Adrenal gland (tissue), 12 donors: ENCODE results near the gene HEPHL1. TPM values are rescaled to one million over a fixed set of nuclear protein-coding genes. Genes with fewer than 3 reads are reported as not detected.

Source experiments
- DNase-seq, 7 donors: peaks; one replicate each; pipeline ENCODE4 v3.0.0-alpha.2; 2019 to 2020
- H3K27ac ChIP-seq, 5 donors: fragments of 200-600 bp; sonication (generic) in 4 of 5; 1 replicate in 3 of 5; 2 replicates in 2 of 5; pipeline versions ENCODE4 v1.5.1 to v1.8.0; 2016 to 2020; ENCODE audit warnings: mild to moderate bottlenecking in 1 of 5
- H3K27me3 ChIP-seq: fragments of 200-600 bp; 2 replicates; pipeline ENCODE4 v1.8.0; 2021
- H3K36me3 ChIP-seq, 2 donors: fragments of 200-600 bp; replicated peaks in 1 of 2; 1 replicate in 1 of 2; 2 replicates in 1 of 2; pipeline versions ENCODE4 v1.5.1 to v1.8.0; 2018 to 2022
- H3K4me1 ChIP-seq, 2 donors: fragments of 200-600 bp; replicated peaks in 1 of 2; 1 replicate in 1 of 2; 2 replicates in 1 of 2; pipeline versions ENCODE4 v1.5.1 to v1.8.0; 2018 to 2021
- H3K4me3 ChIP-seq, 4 donors: fragments of 200-600 bp; sonication (generic) in 3 of 4; one replicate each; pipeline ENCODE4 v1.5.1; 2016 to 2018
- H3K9me3 ChIP-seq, 3 donors: fragments of 200-600 bp; sonication (generic) in 1 of 3; replicated peaks in 1 of 3; 1 replicate in 2 of 3; 2 replicates in 1 of 3; pipeline versions ENCODE4 v1.5.1 to v1.8.0; 2016 to 2021
- CTCF ChIP-seq, 6 experiments: fragments of 450-650 bp in 4 of 6; fragments of 200-600 bp in 2 of 6; sonication (generic) in 1 of 6; IDR thresholded peaks; 1 replicate in 5 of 6; 2 replicates in 1 of 6; pipeline versions ENCODE4 v1.5.1 to v1.8.0; 2016 to 2021; ENCODE audit warnings: antibody characterized with exemption in 6 of 6, mild to moderate bottlenecking in 2 of 6, moderate library complexity in 1 of 6
- POLR2A ChIP-seq, 2 donors: fragments of 450-650 bp; IDR thresholded peaks; one replicate each; pipeline ENCODE4 v1.6.1; 2017; ENCODE audit warnings: antibody characterized with exemption in 2 of 2, mild to moderate bottlenecking in 2 of 2, moderate library complexity in 1 of 2
- WGBS, 4 donors: extraction: QIAGEN DNeasy Blood & Tissue Kit in 2 of 4; methylation state at CpG; one replicate each; pipeline versions ENCODE4 v1.1.5 to v1.1.7; 2013 to 2017; 5-methylcytosine and 5-hydroxymethylcytosine counted together
- intact Hi-C, 2 donors: fragments of 100-400 bp; cut with DNase I; formaldehyde crosslinking; loops; one replicate each; pipeline versions ENCODE4 v1.14.1 to v1.15.0; 2022 to 2023
- polyA plus RNA-seq, 3 donors: library from polyadenylated mRNA; stranded (reverse); fragments of 200-250 nt in 2 of 3; fragments of 350-450 nt in 1 of 3; fragmentation: Illumina TruSeq in 1 of 3; extraction: RNeasy Lipid Tissue Mini Kit (QIAGEN cat#74804) in 1 of 3; gene quantifications; one replicate each; pipeline ENCODE4 v1.2.3, GENCODE V29; 2013 to 2014
- total RNA-seq, 9 donors: library from RNA; depleted of rRNA in 4 of 9; stranded (reverse); fragments of >200 nt in 4 of 9; fragments of 120-200 nt in 1 of 9; fragmentation: NEBNext Ultra II Directional in 1 of 9; extraction: Animal tissue kit (Norgen Biotek cat#: 25700) in 1 of 9; gene quantifications; one replicate each; pipeline versions ENCODE4 v1.1.0 to v1.2.4, GENCODE V29; 2013 to 2023
- donor health status: healthy with polysubstance abuse.
- donor health status: Bipolar disorder and iron deficiency.
- donor health status: DM: yes; HTN: yes; CAD: no.
- donor health status: DM: no; HTN: no; CAD: no.
- donor health status: DM: no; HTN: no; CAD: no.
- donor health status: DM: yes; HTN: yes; CAD: no.

The HEPHL1 gene
- total and polyA plus RNA-seq, 12 donors = 0.06 TPM; not detected in 11

GRCh38 chr11:94011478-94011877 lies 9.7 kb upstream of the HEPHL1 start:
- no peaks in the 10 kb centered on the region for H3K4me1 ChIP-seq
- no peaks in the 10 kb centered on the region for H3K27me3 ChIP-seq
- no peak for TF ChIP-seq CTCF (IDR thresholded peaks at IDR 0.05)
- no peak for TF ChIP-seq POLR2A (IDR thresholded peaks at IDR 0.05)
- no peaks in the 10 kb centered on the region for H3K9me3 ChIP-seq
- H3K27ac ChIP-seq = no peak overlapping the region
- H3K4me3 ChIP-seq = no peak overlapping the region
- no peaks in the 10 kb centered on the region for H3K36me3 ChIP-seq
- WGBS, 4 donors = 73 to 87% (median 83%) methylated on average over 3 of the region's 3 CpGs
- no peak for DNase-seq
- intact Hi-C loops = no loop called here

- H3K27me3 ChIP-seq = no peaks in the 10 kb centered on the region
- no peaks in the 10 kb centered on the region for H3K4me1 ChIP-seq
- no peak for DNase-seq
- intact Hi-C loops = no loop called here
- H3K9me3 ChIP-seq = no peaks in the 10 kb centered on the region
- TF ChIP-seq POLR2A (IDR thresholded peaks at IDR 0.05) (no peak), CTCF (IDR thresholded peaks at IDR 0.05) (no peak)
- H3K4me3 ChIP-seq = no peak overlapping the region
- H3K27ac ChIP-seq = no peak overlapping the region
- H3K36me3 ChIP-seq = no peaks in the 10 kb centered on the region
Observed at GRCh38 chr11:94017446-94017845, 3.7 kb upstream of the HEPHL1 start.

GRCh38 chr11:94018721-94019120 lies 2.4 kb upstream of the HEPHL1 start:
- WGBS, 4 donors = 26 to 79% (median 69%) methylated on average over 4 of the region's 4 CpGs
- Histone ChIP-seq H3K36me3 (no peaks in the 10 kb centered on the region), H3K27ac (no peak overlapping the region), H3K27me3 (no peaks in the 10 kb centered on the region), H3K4me3 (no peak overlapping the region), H3K9me3 (no peaks in the 10 kb centered on the region), H3K4me1 (no peaks in the 10 kb centered on the region)
- TF ChIP-seq CTCF (IDR thresholded peaks at IDR 0.05) (no peak), POLR2A (IDR thresholded peaks at IDR 0.05) (no peak)
- intact Hi-C loops = no loop called here
- no peak for DNase-seq

- H3K9me3 ChIP-seq = no peaks in the 10 kb centered on the region
- 45 to 75% (median 63%) methylated on average over 2 of the region's 2 CpGs for WGBS, 4 donors
Observed at GRCh38 chr11:94023856-94024255, 2.7 kb downstream of the HEPHL1 start.

More at GRCh38 chr11:94023856-94024255, 2.7 kb downstream of the HEPHL1 start:
- no peak overlapping the region for H3K27ac ChIP-seq
- intact Hi-C loops = no loop called here
- H3K4me1 ChIP-seq = no peaks in the 10 kb centered on the region
- no peak overlapping the region for H3K4me3 ChIP-seq
- no peak for DNase-seq
- no peaks in the 10 kb centered on the region for H3K36me3 ChIP-seq
- TF ChIP-seq POLR2A (IDR thresholded peaks at IDR 0.05) = no peak
- TF ChIP-seq CTCF (IDR thresholded peaks at IDR 0.05) = no peak
- H3K27me3 ChIP-seq = no peaks in the 10 kb centered on the region
